HG02970 (cell line): ENCODE data around the gene TICAM2.

Source experiments
- ATAC-seq: cut with Tn5 transposase; IDR thresholded peaks from one replicate; pipeline ENCODE4 v1.9.1; 2021; ENCODE audit warnings: mild to moderate bottlenecking, moderate library complexity, moderate number of reproducible peaks; ENCODE audit not compliant: unreplicated experiment, low FRiP score

TICAM2 gene

DNA sequence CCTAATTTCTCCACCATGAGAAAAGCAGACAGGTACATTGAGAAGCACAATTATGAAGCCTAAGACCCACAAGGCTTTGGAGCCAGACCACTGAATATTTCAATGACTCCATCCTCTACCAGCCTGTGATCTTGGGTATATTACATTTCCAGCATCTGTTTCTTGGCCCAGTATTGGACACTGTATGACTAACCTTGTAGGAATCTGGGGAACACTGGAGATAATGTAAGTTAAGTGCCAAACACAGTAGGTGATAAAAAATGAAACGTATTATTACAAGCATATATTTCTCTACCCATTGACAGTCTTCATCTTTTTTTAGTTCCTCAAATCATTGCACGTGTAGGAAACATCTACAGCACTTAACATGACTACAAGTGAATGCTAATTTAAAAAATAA lies 29.1 kb downstream of the TICAM2 start:
- no peak for ATAC-seq

- ATAC-seq, result no peak
Observed at GRCh38 chr5:115571441-115571878, 30.8 kb downstream of the TICAM2 start.

DNA sequence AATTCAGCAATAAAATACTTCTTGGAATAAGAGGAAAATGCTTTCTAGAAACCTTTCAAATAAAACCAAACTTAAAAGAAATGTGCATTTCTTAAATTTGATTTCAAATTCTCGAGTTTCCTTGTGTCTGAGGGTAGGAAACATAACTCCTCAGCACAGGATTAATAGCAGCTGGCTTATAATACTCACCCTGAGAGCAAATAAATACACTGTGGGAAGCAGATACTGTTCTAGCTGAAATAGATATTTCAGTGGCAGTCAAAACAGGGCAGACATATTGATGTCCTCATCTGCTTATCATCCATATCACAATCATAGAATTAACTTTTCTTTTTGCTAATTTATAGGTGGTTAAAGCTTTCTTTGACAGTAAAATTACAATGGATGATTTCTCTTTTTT lies 33.6 kb downstream of the TICAM2 start:
- no peak for ATAC-seq

DNA sequence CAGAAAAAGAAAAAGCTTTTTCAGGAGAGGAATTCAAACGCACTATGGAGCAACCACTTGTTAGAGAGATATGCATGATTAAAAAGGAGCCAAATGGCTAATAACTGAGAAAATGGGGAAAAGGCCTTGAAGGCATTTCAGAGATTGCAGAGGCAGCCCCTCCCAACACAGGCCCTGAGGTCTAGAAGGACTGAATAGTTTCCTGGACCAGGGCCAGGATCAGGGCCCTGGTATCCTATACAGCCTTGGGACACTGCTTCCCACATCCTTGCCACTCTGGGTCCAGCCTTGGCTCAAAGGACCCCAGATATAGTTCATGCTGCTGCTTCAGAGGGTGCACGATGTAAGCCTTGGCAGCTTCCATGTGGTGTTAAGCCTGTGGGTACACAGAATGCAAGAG lies 37.0 kb downstream of the TICAM2 start:
- ATAC-seq, result no peak

DNA sequence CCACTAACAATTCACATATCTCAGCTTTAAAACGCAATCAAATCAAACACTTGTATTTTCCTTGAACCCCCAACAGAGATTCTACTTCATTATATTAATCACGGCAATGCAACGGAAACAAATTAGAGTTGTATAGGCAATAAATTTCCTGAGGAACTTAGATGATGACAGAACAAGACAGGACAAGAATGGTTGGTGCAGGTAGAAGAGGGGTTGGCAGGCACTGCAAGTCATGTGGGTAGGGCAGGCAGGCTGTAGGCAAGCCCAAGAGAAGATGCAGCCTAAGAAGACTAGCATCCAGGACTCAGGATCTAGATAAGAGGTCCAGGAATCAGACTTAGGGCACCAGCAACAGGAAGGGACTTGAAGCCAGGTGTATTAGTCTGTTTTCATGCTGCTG lies 41.1 kb downstream of the TICAM2 start:
- no peak for ATAC-seq

- ATAC-seq, result no peak
Observed at GRCh38 chr5:115559524-115559923, 42.8 kb downstream of the TICAM2 start.

GRCh38 chr5:115558388-115558956 lies 43.8 kb downstream of the TICAM2 start:
- no peak for ATAC-seq

- no peak for ATAC-seq
Observed at GRCh38 chr5:115557667-115558387, 44.5 kb downstream of the TICAM2 start.

DNA sequence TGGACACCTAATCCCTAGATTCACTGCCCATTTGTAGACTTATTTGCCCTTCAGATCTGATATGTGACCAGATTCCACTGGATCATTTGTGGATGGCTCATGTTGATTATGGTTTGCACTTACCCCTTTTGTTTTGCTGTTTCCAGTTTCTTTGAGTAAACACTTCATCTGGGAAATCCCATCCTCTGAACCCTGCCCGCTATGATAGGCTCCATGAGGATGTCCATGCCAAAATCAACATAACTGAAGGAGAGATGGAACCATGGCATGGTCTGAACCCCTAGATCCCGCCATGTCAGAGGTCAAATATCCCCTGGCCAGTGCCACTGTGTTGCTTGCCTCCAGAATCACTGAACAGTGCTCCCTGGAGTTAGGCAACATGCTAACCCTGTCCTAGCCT lies 46.0 kb downstream of the TICAM2 start:
- no peak for ATAC-seq

DNA sequence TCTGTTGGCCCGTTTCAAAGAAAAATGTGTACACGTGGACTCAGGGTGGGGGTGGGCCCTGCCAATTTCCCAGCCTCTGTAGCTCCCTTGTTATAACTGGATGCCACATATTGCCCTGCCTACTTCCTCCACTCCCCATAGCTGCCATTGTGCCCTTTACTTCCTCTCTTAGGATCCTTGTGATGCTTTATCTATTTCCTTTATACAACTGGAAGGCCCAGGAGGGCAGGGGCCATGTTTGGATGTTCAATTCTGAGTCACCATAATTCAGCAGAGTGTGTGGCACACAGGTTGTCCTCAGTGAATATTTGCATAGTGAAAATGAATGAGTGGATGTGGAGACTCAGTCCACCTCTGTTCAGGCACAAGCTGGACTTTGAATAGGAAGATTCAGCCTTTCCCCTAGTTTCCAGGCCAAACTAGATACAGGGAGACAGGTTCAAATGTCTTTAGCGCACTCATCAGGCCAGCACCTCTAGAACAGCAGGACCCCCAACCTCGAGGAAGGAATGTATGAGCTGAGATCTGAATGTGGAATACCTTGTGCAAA lies 47.1 kb downstream of the TICAM2 start:
- no peak for ATAC-seq

- ATAC-seq, result no peak
Observed at GRCh38 chr5:115553082-115553481, 49.2 kb downstream of the TICAM2 start.

DNA sequence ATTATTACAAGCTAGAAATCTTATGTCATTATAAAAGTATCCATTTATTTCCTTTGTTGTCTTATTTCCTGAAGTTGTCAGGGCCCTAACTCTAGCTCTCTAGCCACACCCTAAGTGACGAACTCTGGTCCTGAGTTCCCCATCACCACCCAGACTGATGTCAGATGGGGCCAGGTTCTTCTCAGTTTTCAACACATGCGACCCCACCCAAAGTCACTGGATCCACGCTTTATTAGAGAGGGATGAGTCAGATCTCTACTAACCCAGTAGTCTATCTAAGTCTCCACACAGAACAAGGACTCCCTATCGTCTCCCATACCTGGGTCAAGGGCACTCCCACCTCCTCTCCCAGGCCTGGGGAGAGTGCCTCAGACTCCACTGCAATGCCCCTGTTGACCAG lies 50.9 kb downstream of the TICAM2 start:
- ATAC-seq, result no peak

GRCh38 chr5:115549154-115549553 lies 53.1 kb downstream of the TICAM2 start:
- ATAC-seq, result no peak

GRCh38 chr5:115548683-115549082 lies 53.6 kb downstream of the TICAM2 start:
- ATAC-seq, result no peak

DNA sequence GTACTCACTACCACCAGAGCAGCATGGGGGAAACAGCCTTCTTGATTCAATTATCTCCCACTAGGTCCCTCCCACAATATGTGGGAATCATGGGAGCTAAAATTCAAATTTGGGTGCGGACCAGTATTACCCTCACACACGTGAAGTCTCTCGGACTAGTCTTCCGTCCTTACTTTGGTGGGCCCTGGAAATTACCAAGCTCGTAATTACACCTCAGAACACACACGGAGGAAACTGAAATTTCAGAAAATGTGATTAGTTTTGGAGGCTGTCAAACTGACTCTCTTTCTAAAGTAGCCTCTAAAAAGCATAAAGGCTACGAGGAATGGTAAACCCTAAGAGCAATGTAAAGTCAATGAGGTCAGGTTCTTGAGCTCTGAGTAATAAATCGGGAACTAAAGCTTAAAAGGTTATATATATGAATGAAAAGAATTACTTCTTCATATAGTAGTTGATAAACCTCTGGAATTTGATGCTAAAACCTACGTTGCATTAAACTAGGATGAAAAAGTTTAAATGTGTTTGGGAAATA lies 56.9 kb downstream of the TICAM2 start:
- no peak for ATAC-seq

DNA sequence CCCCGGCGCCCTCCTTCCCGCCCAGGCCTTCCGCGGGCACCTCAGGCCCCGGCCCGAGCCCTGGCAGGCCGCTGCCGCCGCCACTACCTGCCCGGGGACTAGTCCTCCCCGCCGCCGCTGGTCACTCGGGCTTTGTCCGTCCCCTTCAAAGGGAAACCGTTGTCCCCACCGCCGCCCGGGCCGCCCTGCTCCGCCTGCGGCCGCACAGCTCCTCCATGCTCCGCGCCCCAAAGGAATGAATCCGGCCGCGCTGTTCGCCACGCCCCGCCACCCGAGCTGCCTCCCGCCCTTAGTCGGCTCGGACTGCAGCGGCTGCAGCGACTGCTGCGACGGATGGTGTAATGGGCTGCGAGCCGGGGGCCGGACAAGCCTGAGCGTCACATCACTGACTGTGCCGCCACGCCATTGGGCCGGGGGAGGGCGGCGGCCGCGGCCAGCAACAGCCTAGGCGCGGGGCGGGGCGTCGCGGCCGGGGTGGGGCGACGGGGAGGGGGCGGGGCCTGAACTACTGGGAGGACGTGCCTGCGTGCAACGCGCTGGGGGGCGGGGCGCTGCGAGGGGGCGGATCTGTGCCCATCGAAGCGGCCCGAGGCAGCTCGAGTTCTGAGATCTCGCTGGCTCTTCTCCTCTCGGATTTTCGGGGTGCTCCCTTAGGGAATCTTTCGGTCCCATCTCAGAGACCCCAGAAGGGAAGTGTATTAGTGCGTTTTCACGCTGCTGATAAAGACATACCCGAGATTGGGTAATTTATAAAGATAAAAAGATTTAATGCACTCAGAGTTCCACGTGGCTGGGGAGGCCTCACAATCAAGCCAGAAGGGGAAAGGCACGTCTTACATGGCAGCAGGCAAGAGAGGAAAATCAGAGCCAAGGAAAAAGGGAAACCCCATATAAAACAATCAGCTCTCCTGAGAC lies 57.6 kb downstream of the TICAM2 start, which contains the start of gene FEM1C:
Gene FEM1C (minus strand): TSS at position 340 of the 915 bp plus-strand sequence. CDS start 1,282 bp downstream, outside the sequence.
- ATAC-seq, result peak; percentile 97

DNA sequence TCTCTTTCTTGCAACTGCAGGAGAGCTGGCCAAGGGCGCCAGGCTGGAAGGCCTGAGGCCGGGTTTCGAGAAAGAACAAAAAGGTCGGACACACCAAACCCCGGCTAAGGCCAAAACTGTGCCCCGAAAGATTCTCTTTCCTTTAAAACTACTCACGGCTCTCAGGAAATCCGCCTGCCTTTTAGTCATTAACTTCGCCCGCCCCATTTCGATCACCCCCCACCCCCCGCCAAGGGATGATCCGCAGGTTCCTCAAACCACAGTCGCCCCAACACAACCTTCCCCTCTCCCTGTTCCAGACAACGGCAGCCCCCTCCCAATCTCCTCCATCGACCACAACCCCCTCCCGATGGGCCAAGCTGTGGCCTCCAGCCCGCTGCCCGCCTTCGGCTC lies 58.2 kb downstream of the TICAM2 start:
- ATAC-seq, result no peak

DNA sequence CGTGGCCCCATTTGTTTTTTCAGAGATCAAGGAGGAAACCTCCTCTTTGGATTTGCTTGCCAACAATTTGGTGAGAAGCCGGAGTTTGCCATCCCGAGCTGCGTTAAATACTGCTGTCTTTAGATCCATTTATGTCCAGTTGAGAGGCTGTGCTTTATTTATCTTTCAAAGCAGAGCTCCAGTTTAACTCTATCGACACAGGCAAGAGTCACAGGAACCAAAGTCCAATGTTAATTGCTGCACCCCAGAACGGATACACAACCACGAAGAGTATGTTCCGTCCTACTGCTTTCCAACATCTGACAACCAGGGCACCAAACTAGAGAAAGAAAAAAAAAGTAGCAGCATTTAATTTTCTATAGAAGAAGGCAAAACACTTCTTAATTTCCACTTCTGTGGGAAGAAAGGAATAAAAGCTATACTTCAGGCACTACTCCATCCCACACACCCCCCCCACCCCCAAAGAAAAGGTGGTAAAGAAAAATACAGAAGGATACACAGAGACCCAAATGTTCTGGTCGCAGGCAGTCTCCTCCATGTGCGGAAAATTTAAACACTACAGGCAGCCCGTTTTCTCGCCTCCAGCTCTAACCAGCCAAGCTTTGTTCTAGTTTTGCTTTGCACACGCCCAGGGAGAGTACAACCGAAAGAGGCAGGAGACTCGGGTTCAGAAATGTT lies 58.8 kb downstream of the TICAM2 start:
- ATAC-seq, result peak; percentile 5

DNA sequence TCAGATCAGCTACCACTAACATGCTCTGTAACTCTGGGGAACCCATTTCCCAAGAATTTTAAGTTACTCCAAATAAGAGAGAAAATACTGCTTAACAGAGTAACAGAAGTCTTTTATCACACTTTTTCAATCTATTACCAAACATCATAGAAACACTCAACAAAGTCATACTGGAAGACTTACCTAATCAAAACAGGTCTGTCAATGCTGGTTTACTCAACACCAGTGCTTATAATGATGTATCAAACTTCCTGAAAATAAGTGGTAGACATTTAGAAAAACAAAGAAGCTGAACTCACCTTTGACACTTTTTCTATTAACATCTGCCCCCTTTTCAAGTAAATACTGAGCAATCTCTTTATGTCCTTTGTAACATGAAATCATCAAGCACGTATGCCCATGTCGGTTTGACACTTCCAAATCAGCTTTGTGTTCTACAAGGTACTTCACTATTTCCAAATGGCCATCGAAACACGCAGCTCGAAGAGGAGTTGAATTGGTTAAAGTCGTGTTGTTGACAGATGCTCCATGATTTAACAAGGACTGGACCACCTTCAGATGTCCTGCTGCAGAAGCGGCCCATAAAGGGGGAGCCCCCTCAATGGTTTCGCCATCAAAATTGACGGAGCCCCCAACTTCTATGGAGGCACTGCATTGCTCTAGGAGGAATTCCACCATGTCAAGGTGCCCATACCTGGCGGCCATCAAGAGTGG lies 59.5 kb downstream of the TICAM2 start:
- ATAC-seq, result no peak
